NCI-H146 (cell line): ENCODE measurements around the gene OR8K5.
"Not testable (repeated sequence)": the region's sequence is repeated elsewhere in the genome, so short reads cannot be mapped to it uniquely, and the experiment has no call there.

Experiments used
- DNase-seq: peaks from one replicate; lab custom pipeline; 2025; lab: John Stamatoyannopoulos, UW

Gene OR8K5, protein sequence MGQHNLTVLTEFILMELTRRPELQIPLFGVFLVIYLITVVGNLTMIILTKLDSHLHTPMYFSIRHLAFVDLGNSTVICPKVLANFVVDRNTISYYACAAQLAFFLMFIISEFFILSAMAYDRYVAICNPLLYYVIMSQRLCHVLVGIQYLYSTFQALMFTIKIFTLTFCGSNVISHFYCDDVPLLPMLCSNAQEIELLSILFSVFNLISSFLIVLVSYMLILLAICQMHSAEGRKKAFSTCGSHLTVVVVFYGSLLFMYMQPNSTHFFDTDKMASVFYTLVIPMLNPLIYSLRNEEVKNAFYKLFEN

DNA sequence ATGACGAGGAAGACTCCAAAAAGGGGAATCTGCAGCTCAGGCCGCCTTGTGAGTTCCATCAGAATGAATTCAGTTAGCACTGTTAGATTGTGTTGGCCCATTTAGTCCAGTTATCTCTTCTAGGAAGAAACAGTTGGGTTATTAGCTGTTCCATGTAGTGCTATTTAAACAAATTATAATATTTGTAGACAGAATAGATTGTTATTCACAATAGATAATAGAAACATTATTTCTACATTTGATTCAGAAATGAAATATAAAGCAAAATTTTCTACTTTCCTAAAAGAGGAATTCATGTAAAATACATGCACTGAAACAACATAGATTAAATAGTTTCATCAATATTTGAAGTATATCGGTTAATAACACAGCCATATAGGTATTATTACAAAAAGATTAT lies at the start of gene OR8K5:
Gene OR8K5, minus strand, starts transcription at position 101 of the 400 bp plus-strand sequence. Its CDS starts 0 bp downstream, at position 101.
- DNase-seq: no peak

DNA sequence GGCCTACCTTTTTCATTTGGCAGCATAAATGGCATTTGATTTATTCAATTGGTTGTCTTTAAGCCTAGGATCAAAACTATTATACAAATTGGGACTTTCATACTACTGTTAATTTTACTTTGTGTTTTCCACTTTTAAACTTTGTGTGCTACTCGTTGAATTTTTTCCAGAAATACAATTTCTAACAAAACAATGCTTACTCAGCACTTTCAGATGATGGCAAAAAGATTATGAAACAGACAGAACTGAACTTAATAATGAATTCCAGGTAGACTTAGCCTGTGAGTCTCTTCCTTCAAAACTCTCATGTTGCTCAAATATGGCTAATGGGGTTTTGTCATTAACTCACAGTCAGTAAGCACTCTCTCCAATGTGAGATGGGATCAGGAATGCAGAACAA lies 47.7 kb upstream of the OR8K5 start:
- DNase-seq: no peak

DNA sequence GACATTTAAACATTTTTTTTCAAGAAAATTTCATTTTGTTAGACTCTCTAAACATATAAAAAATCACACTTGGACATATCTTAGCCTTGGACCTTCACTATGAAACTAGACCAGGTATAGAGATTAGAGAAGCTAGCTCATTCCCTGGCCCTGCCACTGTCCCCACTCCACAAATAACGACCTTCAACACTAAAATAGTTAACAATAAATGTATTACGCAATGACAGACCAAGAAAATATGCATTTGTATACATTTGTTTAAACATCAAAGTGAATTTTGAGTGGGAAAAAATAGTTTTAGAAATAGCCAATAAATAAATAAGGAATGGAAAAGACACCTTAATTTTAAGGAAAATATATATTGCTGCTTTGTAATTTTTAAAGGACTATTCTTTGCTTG lies 37.2 kb upstream of the OR8K5 start:
- no peak for DNase-seq

DNA sequence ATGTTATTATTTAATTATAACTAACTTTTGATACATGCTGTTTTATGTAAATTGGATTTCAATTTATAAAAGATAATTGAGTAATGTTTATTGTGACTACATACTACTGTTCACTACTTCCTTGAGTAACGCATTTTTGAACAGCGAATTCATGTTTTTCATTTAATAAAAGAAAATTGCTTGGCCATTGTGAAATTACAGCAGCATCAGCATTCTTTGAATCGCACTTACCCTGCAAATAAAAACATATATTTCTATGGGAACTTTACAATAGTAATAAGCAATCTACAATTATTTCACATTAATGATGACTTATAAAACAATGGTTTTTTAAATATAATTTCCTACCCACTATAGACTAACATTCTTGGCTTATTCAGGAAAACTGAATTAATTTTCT lies 36.6 kb upstream of the OR8K5 start:
- no peak for DNase-seq

DNA sequence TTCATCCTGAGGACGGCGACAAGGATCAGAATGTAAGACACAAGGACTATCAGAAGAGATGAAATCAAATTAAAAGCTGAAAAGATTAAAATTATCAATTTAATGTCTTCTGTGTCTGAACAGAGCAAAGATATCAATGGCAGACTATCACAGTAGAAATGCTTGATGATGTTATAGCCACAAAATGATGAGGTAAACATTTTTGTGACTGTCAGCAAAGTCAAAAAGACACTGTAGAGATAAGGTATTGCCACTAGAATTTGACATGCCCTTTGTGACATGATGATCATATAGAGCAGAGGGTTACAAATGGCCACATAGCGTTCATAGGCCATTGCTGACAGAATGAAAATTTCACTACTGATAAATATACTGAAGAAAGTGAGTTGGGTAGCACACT lies 28.5 kb upstream of the OR8K5 start:
- DNase-seq: no peak

DNA sequence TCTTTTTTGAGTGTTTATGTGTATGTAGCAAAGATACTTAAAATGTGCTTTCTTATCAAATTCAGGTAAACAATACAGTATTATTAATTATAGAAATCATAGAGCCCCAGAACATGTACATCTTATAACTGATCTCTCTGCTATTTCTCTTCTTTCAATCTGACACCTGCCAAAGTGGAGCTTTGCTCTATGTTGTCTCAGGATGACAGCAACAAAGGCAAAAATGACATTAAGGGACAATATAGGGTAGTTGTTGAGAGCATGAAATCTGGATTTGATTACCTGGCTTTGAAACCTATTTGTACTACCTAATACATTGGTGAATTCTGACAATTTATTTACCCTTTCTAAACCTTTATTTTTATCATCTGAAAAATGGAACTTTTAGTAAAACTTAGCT lies 23.3 kb upstream of the OR8K5 start:
- no peak for DNase-seq

DNA sequence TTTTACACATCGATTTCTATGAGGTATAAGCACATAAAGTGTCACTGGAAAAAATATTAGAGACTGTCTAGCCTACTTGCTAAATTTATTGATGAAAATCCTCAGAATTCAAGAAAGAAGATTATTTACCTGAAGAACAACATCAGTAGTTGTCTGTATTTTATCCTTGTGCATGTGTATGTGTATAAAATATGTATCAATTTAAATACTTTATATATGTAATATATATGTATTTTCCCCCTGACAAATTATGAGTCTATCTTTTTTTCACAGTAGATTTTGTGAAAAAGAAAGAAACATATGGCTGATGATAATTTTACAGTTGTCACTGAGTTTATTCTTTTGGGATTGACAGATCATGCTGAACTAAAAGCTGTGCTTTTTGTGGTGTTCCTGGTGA lies 16.2 kb upstream of the OR8K5 start, which contains the start of gene OR5J2:
Gene OR5J2, plus strand, starts transcription at position 301 of the 400 bp plus-strand sequence. Its CDS starts 0 bp downstream, at position 301.
- no peak for DNase-seq

DNA sequence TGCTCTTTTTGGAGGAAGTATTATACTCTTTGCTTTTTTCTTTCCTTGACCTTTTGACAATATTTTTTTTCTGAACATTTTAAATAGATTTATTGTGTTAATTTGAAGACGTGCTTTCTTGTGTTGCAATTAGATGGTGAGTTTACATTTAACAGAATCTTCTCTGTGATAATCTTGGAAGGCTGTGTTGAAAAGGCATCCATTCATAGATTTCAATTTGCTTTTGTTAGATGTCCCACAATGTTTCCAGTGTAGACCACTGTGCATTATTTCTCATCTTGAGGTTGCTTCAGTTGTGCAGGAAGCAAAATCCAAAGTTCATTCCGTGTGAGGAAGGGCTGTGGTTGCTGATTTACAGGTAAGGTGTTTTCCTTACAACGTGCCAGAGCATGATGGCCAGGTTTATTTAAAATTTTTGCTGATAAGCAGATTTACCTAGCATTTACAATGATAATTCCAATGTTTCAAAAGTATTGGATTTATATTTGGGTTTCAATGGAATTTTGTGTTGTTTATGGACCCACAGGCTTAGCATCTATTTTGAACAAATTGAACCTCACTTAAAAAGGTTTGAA lies 12.2 kb upstream of the OR8K5 start:
- DNase-seq: no peak

DNA sequence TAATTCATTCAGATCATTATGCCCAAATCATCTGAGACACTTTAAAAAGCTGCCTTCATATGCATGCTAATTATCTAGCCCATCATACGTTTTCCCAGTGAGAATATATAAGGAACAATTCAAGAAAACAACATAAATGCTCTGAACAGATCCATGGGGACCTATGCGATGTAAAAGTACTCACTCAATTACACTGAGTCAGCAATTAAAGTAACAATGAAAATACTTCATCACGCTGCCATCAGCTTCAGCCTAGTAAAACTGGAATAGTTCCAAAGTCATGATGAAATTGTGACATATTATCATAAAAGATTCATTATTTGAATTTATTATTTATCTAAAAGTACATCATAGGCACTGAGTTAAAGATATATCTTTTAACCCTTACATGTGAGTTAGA lies 3.7 kb upstream of the OR8K5 start:
- no peak for DNase-seq

DNA sequence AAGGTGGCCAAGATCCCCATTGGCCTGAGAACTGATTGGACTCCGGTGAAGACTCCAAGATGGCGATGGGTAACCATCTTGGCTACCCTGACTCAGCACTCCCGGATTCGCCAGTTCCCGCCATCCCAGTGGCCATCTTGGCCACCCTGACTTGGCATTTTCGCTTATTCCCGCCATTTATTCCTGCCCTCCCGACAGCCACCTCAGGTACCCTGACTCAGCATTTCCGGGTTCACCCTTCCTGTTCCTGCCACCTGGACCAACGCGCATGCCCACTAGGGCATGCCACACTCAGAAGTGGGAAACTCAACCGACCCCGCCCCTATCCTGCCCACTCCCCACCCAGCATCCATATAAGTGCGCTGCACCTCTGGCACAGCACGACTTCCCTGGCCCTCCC lies 7.8 kb downstream of the OR8K5 start:
- no peak for DNase-seq

DNA sequence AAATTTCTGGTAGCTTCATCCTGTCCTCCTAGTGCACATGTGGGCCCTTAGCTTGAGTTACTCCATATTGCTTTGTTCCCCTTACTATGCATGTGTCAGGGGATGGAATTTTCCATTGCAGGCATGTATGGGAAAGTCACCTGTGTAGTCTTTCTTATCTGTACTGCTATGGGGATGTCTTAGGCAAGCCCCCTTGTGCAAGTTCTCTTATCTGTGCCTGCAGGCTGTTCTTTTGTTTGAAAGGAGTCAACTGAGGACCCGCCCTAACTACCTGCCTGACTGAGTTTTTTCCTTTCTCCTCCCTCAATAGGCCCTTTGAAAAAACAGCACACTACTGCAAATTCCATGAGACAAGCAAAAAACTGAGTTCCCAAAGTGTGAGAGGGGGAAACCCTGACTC lies 8.7 kb downstream of the OR8K5 start:
- DNase-seq: no peak

DNA sequence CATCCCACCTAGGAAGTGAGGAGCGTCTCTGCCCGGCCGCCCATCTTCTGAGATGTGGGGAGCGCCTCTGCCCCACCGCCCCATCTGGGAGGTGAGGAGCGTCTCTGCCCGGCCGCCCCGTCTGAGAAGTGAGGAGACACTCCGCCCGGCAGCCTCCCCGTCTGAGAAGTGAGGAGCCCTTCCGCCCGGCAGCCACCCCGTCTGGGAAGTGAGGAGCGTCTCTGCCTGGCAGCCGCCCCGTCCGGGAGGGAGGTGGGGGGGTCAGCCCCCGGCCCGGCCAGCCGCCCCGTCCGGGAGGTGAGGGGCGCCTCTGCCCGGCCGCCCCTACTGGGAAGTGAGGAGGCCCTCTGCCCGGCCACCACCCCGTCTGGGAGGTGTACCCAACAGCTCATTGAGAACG lies 16.4 kb downstream of the OR8K5 start:
- not testable (repeated sequence) for DNase-seq

DNA sequence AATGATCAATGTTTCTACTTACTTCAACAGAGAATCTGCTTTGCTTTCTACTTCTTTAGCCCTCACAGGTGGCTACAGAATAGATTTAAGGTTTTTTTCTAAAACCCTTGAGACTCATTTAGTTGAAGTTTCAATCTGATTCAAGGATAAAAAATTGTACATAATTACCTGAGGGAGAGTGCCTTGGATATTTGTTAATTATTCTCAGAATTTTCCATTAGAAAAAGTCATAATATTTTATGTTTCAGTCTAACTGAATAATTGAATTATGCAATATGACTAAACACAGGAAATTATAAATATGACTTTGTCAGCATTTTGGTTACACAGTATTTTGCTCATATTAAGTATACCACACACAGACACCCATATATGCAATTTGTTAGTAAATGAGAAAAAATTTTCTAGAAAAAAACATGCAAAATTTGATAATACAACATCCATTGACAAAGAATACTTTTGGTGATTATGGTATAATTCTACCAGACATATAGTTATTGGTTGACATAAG lies 19.9 kb downstream of the OR8K5 start, which contains the start of gene OR8J3:
Gene OR8J3, minus strand, starts transcription at position 51 of the 511 bp plus-strand sequence. CDS start 2,483 bp downstream, outside the sequence.
- no peak for DNase-seq

DNA sequence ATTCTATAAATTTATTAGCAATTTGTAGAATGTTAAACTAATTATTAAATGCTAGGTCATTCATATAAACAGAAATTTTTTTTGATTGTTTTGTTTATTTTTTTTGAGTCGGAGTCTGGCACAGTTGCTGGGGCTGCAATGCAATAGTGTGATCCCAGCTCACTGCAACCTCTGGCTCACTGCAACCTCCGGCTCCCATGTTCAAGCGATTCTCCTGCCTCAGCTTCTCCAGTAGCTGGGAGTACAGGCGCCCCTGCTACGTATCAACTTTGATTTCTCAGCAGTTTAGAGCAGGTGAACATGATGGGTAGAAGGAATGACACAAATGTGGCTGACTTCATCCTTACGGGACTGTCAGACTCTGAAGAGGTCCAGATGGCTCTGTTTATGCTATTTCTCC lies 38.0 kb downstream of the OR8K5 start, which contains the start of gene OR8H3:
Gene OR8H3, plus strand, starts transcription at position 301 of the 400 bp plus-strand sequence. Its CDS starts 0 bp downstream, at position 301.
- no peak for DNase-seq
